Neural cell (in vitro differentiated cells): ENCODE measurements around the gene AMOTL2.

Experiments
- CTCF ChIP-seq: fragments of 450-650 bp; IDR thresholded peaks from 2 replicates; pipeline ENCODE4 v1.5.1; 2014; ENCODE audit warnings: antibody characterized with exemption, mild to moderate bottlenecking, moderate library complexity; ENCODE audit not compliant: poor library complexity, severe bottlenecking
- RAD21 ChIP-seq: fragments of 450-650 bp; conservative IDR thresholded peaks from 2 replicates; pipeline ENCODE4 v1.6.1; 2014; ENCODE audit warnings: antibody characterized with exemption, mild to moderate bottlenecking, moderate library complexity

- no peak for TF ChIP-seq RAD21
- no peak for TF ChIP-seq CTCF
Observed at GRCh38 chr3:134373271-134374104, 759 bp downstream of the AMOTL2 start.
